Measurements from ENCODE around the gene NREP. TPM values are rescaled to one million over a fixed set of nuclear protein-coding genes. Genes with fewer than 3 reads are reported as not detected.

The NREP gene
- total RNA-seq, 1 experiment from 2014 or later, result 6.0 TPM

DNA sequence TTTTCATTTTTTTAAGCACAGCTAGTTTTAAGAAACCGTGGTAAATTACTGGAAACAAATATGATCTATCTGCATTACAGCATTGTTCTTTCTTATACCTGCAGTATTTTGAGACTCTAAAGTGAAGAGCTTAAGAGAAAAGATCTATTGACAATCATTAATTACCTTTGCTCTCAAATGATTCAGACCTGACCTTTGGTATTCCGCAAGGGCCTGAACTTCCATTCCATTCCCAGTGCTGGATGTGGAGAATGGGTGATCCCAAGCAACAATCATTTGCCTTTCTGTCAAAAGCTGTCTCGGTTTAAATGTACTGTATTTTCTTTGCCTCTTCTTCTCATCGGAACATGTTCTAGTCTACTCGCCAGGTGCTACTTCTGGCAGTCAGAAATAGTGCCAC, 18.9 kb downstream of the NREP start:
- TF ChIP-seq EZH2phosphoT487 (IDR thresholded peaks at IDR 0.05; ENCODE audit: borderline replicate concordance), result no peak
- no peak for TF ChIP-seq POLR2AphosphoS5 (IDR thresholded peaks at IDR 0.05; ENCODE audit: low read depth, low read length)
- TF ChIP-seq, protein P1, sequence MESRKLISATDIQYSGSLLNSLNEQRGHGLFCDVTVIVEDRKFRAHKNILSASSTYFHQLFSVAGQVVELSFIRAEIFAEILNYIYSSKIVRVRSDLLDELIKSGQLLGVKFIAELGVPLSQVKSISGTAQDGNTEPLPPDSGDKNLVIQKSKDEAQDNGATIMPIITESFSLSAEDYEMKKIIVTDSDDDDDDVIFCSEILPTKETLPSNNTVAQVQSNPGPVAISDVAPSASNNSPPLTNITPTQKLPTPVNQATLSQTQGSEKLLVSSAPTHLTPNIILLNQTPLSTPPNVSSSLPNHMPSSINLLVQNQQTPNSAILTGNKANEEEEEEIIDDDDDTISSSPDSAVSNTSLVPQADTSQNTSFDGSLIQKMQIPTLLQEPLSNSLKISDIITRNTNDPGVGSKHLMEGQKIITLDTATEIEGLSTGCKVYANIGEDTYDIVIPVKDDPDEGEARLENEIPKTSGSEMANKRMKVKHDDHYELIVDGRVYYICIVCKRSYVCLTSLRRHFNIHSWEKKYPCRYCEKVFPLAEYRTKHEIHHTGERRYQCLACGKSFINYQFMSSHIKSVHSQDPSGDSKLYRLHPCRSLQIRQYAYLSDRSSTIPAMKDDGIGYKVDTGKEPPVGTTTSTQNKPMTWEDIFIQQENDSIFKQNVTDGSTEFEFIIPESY (IDR thresholded peaks at IDR 0.05; ENCODE audit: extremely low read depth, insufficient replicate concordance, low read length), result no peak
- TF ChIP-seq, protein P2, sequence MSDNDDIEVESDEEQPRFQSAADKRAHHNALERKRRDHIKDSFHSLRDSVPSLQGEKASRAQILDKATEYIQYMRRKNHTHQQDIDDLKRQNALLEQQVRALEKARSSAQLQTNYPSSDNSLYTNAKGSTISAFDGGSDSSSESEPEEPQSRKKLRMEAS (IDR thresholded peaks at IDR 0.05), result no peak
- no peak for TF ChIP-seq EZH2 (IDR thresholded peaks at IDR 0.05)
- no peak for TF ChIP-seq YY1 (IDR thresholded peaks at IDR 0.05; ENCODE audit: extremely low read depth, insufficient replicate concordance, low read depth, low read length)
- TF ChIP-seq POLR2A (IDR thresholded peaks at IDR 0.05; ENCODE audit: borderline replicate concordance, extremely low read depth, insufficient read depth, insufficient read length), result no peak
- no peak for TF ChIP-seq CBX3 (IDR thresholded peaks at IDR 0.05; ENCODE audit: low read depth)
- no peak for TF ChIP-seq JUND (IDR thresholded peaks at IDR 0.05)
- TF ChIP-seq ELF1 (IDR thresholded peaks at IDR 0.05; ENCODE audit: borderline replicate concordance, low read depth), result no peak
- TF ChIP-seq, protein P3, sequence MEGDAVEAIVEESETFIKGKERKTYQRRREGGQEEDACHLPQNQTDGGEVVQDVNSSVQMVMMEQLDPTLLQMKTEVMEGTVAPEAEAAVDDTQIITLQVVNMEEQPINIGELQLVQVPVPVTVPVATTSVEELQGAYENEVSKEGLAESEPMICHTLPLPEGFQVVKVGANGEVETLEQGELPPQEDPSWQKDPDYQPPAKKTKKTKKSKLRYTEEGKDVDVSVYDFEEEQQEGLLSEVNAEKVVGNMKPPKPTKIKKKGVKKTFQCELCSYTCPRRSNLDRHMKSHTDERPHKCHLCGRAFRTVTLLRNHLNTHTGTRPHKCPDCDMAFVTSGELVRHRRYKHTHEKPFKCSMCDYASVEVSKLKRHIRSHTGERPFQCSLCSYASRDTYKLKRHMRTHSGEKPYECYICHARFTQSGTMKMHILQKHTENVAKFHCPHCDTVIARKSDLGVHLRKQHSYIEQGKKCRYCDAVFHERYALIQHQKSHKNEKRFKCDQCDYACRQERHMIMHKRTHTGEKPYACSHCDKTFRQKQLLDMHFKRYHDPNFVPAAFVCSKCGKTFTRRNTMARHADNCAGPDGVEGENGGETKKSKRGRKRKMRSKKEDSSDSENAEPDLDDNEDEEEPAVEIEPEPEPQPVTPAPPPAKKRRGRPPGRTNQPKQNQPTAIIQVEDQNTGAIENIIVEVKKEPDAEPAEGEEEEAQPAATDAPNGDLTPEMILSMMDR (IDR thresholded peaks at IDR 0.05 in 2 of 3, conservative IDR thresholded peaks at IDR 0.05 in 1 of 3; ENCODE audit: borderline replicate concordance in 1 of 3, insufficient read depth in 1 of 3, low read depth in 2 of 3, low read length in 2 of 3), result no peak
- no peak for TF ChIP-seq FOSL1 (IDR thresholded peaks at IDR 0.05; ENCODE audit: low read depth)
- no peak for TF ChIP-seq RAD21 (IDR thresholded peaks at IDR 0.05; ENCODE audit: low read depth)
- TF ChIP-seq, protein P4, sequence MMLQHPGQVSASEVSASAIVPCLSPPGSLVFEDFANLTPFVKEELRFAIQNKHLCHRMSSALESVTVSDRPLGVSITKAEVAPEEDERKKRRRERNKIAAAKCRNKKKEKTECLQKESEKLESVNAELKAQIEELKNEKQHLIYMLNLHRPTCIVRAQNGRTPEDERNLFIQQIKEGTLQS (IDR thresholded peaks at IDR 0.05), result no peak
- TF ChIP-seq SRF (IDR thresholded peaks at IDR 0.05; ENCODE audit: low read depth), result no peak
- no peak for TF ChIP-seq EGR1 (IDR thresholded peaks at IDR 0.05; ENCODE audit: low read depth)
- TF ChIP-seq ZFX (IDR thresholded peaks at IDR 0.05), result no peak
- no peak for TF ChIP-seq CEBPB (IDR thresholded peaks at IDR 0.05; ENCODE audit: low read depth)

More for the DNA sequence above, 18.9 kb downstream of the NREP start:
- H3K4me3 ChIP-seq (replicated peaks in 1 of 2; ENCODE audit: low read depth in 1 of 2, low read length in 2 of 2), result no peak overlapping the region
- H3K9ac ChIP-seq (ENCODE audit: low read length), result no peak overlapping the region
- POLR2A ChIA-PET, result no interaction called here
- H3K79me2 ChIP-seq (ENCODE audit: insufficient read depth, low read length), result no peaks in the 10 kb centered on the region
- ATAC-seq, result no peak
- H3K36me3 ChIP-seq (ENCODE audit: control insufficient read depth in 1 of 2, insufficient read depth in 2 of 2, low read length in 2 of 2), result no peaks in the 10 kb centered on the region
- no peaks in the 10 kb centered on the region for H3K9me3 ChIP-seq (ENCODE audit: control insufficient read depth in 1 of 2, insufficient read depth in 1 of 2, low read depth in 1 of 2, low read length in 2 of 2)
- no peak overlapping the region for H2AFZ ChIP-seq (ENCODE audit: low read depth, low read length, poor library complexity, severe bottlenecking)
- H3K27ac ChIP-seq (ENCODE audit: low read depth, low read length), result no peak overlapping the region
- H3K27me3 ChIP-seq (ENCODE audit: insufficient read depth, low read length), result no peaks in the 10 kb centered on the region; the same call in 1 of the 2 replicates
- H3K9me2 ChIP-seq (ENCODE audit: insufficient read depth), result no peaks in the 10 kb centered on the region
- no peak overlapping the region for H3K4me2 ChIP-seq (ENCODE audit: low read length)
- DNase-seq (ENCODE audit: low read depth, low spot score), result no peak
- no peaks in the 10 kb centered on the region for H4K20me1 ChIP-seq (ENCODE audit: insufficient read depth)
- RAD21 ChIA-PET (ENCODE audit: low non-redundant PET in 1 of 2, low total read pairs in 2 of 2, uncharacterized antibody in 2 of 2, unreplicated experiment in 2 of 2), result no interaction called here
- BruUV-seq (replicated peaks), result no TSS peak
- CTCF ChIA-PET, result no interaction called here
- H3K4me1 ChIP-seq (ENCODE audit: control insufficient read depth in 1 of 2, insufficient read depth in 2 of 2, low read length in 2 of 2), result no peaks in the 10 kb centered on the region
- intact Hi-C loops (cut with micrococcal nuclease), result no loop called here
